ENCODE data around the gene ADGRL3. TPM values are rescaled to one million over a fixed set of nuclear protein-coding genes. Genes with fewer than 3 reads are reported as not detected.
A peak's percentile ranks its signal among the peaks of the same experiment; 100 is the strongest.

The ADGRL3 gene
- total RNA-seq, 3 donors from 2014 or later: 4.3 to 10.8 (median 4.3) TPM

- DNase-seq: no peak
- no peak overlapping the region for H3K4me3 ChIP-seq
- no peaks in the 10 kb centered on the region for H3K9me3 ChIP-seq
- H3K36me3 ChIP-seq (ENCODE audit: low read depth): no peaks in the 10 kb centered on the region
- ATAC-seq: no peak
- no peaks in the 10 kb centered on the region for H3K4me1 ChIP-seq (ENCODE audit: low read depth)
- intact Hi-C loops (cut with DNase I, micrococcal nuclease): no loop called here
- TF ChIP-seq, protein P1, sequence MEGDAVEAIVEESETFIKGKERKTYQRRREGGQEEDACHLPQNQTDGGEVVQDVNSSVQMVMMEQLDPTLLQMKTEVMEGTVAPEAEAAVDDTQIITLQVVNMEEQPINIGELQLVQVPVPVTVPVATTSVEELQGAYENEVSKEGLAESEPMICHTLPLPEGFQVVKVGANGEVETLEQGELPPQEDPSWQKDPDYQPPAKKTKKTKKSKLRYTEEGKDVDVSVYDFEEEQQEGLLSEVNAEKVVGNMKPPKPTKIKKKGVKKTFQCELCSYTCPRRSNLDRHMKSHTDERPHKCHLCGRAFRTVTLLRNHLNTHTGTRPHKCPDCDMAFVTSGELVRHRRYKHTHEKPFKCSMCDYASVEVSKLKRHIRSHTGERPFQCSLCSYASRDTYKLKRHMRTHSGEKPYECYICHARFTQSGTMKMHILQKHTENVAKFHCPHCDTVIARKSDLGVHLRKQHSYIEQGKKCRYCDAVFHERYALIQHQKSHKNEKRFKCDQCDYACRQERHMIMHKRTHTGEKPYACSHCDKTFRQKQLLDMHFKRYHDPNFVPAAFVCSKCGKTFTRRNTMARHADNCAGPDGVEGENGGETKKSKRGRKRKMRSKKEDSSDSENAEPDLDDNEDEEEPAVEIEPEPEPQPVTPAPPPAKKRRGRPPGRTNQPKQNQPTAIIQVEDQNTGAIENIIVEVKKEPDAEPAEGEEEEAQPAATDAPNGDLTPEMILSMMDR (IDR thresholded peaks at IDR 0.05): no peak
These were observed 333.0 kb downstream of the ADGRL3 start for GRCh38 chr4:61533140-61533539.

- TF ChIP-seq, protein P1 (IDR thresholded peaks at IDR 0.05): no peak
- H3K36me3 ChIP-seq (ENCODE audit: low read depth): no peaks in the 10 kb centered on the region
- H3K4me1 ChIP-seq (ENCODE audit: low read depth): peaks cover 4% of the 10 kb centered on the region
- intact Hi-C loops (cut with DNase I, micrococcal nuclease): no loop called here
- DNase-seq (peak; percentile 49 to 84 (median 66)), ATAC-seq (peak; percentile 99)
- H3K4me3 ChIP-seq: no peak overlapping the region
- H3K9me3 ChIP-seq: no peaks in the 10 kb centered on the region
These were observed 340.8 kb downstream of the ADGRL3 start for GRCh38 chr4:61540944-61541343.

DNA sequence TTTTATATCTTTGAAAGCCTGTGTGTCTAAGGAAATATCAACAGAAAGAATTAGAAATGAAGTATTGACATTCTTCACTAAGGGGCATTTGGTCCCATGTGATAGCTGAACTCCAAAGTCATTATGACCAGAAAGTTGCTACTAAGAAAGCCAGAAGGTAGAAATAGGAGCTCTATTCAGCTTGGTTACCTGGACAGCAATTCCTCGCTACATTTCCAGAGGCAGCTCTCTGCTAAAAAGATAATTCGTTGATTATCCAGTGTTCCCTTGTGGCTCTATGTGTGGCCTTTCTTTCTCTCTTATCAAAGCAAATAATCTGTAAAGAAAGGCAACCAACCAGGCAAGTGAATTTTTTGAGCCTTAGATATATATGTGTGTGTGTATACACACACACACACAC is 341.3 kb downstream of the ADGRL3 start:
- Histone ChIP-seq H3K4me1 (ENCODE audit: low read depth) (peaks cover 4% of the 10 kb centered on the region), H3K9me3 (no peaks in the 10 kb centered on the region), H3K4me3 (no peak overlapping the region), H3K36me3 (ENCODE audit: low read depth) (no peaks in the 10 kb centered on the region)
- TF ChIP-seq, protein P1 (IDR thresholded peaks at IDR 0.05): no peak
- ATAC-seq (peak; percentile 16), DNase-seq (no peak)
- intact Hi-C loops (cut with DNase I, micrococcal nuclease): no loop called here

- no peaks in the 10 kb centered on the region for H3K9me3 ChIP-seq
- H3K4me1 ChIP-seq (ENCODE audit: low read depth): peaks cover 4% of the 10 kb centered on the region
- TF ChIP-seq, protein P1 (IDR thresholded peaks at IDR 0.05): no peak
- H3K4me3 ChIP-seq: no peak overlapping the region
- intact Hi-C loops (cut with DNase I, micrococcal nuclease): no loop called here
- DNase-seq (no peak), ATAC-seq (no peak)
- no peaks in the 10 kb centered on the region for H3K36me3 ChIP-seq (ENCODE audit: low read depth)
These were observed 343.9 kb downstream of the ADGRL3 start for GRCh38 chr4:61543976-61544375.

DNA sequence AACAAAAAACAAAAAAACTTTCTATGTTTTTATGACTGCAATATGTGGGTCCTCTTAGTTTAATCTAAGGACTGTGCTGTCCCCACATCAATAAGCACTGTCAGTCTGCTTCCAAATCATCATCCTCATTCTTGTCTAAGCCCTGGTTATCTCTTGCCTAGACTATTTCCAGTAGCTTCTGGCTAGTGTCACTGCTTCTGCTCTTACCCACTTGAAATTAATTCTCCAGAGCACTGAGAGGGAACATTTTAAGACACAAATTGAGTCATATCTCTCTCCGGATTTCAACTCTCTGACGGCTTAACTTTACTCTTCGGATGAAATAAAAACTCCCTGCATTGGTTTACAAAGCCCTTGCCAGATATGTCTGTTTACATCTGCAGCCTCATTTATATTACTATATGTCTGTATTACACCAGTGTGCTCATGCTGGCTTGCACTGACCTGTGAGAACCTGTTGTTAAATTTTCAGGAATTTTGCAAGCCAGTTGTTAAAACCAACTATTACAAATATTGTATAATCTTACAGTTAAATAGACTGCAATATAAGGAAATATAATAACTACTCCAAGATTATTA is 345.9 kb downstream of the ADGRL3 start:
- Histone ChIP-seq H3K36me3 (ENCODE audit: low read depth) (no peaks in the 10 kb centered on the region), H3K4me1 (ENCODE audit: low read depth) (no peaks in the 10 kb centered on the region), H3K4me3 (no peak overlapping the region), H3K9me3 (no peaks in the 10 kb centered on the region)
- DNase-seq: no peak
- intact Hi-C loops (cut with DNase I, micrococcal nuclease): no loop called here
- no peak for ATAC-seq
- TF ChIP-seq, protein P1 (IDR thresholded peaks at IDR 0.05): no peak

GRCh38 chr4:61549336-61549735 is 349.2 kb downstream of the ADGRL3 start:
- DNase-seq (no peak), ATAC-seq (no peak)
- Histone ChIP-seq H3K4me1 (ENCODE audit: low read depth) (no peaks in the 10 kb centered on the region), H3K9me3 (no peaks in the 10 kb centered on the region), H3K4me3 (no peak overlapping the region), H3K36me3 (ENCODE audit: low read depth) (no peaks in the 10 kb centered on the region)
- intact Hi-C loops (cut with DNase I, micrococcal nuclease): no loop called here
- TF ChIP-seq, protein P1 (IDR thresholded peaks at IDR 0.05): no peak
